ENCODE measurements around the gene RPA3.
"Not testable (repeated sequence)": the region's sequence is repeated elsewhere in the genome, so short reads cannot be mapped to it uniquely, and the experiment has no call there.

The RPA3 gene

DNA sequence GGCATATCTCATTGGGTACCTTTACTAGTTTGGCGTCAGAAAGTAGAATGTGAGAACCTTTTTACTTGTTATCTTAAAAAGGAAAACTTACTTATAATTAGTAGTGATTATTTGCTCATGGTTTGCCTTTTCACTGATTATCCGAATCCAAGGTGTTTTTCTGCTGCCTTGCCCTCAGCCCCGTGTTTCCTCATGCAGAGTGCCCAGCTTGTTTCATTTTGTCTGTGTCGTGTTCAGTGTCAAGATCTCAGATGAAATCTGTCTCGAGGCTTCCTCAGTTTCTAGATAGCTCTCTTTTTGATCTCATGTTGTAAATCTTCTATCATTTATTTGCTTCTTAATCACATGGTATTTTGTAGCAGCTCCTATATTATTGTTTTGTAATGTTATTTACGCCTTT is 30.1 kb downstream of the RPA3 start:
- no peak for DNase-seq

GRCh38 chr7:7687800-7688199 is 30.6 kb downstream of the RPA3 start:
- no peak for DNase-seq

DNA sequence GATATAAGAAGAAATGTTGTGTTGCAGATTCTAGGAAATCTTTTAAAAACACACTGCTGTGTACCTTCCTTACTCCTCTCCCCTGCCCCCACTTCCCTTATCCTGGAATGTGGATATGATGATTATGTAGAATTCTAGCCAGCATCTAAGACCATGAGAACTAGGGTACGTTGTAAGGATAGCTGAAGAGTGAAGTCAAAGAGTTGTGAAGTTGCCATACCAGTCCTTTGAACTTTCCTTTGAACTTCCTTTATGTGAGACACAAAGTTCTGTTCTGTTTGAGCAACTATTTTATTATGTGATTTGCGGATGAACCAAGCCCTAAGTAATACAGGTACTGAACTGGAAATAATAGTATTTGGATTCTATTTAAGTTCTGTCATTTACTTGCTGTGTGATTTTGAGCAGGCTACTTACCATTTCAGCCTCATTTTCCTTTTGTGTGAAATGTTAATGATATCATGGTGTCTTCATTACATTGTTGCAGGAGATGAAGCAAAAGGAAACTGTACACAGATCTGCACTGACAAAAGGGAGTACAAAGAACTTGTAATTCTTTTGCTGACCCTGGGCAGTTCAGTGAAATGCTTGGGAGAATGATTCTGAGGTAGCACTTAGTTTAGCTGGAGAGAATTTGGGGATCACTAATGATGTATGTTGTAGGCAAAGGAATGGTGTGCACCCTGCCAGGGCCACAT is 31.4 kb downstream of the RPA3 start:
- no peak for DNase-seq

DNA sequence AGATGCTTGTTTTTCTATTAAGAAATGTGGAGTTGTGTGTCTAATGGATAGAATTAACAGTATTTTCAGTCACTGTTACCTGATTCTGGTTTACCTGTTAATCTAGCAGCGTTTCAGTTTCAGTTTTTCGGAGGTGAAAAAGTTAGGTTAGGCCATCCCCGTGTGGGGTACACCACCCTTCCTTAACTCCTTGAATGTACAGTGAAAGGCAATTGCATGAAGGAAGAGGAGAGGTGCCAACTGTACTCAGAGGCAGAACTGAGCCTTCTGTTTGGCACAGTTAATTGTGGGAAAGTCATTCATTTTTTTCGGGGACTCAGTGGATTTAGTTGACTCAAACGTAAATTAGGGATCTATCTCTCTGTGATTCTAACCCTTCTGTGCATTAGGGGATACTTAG is 35.5 kb downstream of the RPA3 start:
- no peak for DNase-seq

GRCh38 chr7:7681936-7682329 is 36.5 kb downstream of the RPA3 start:
- DNase-seq, result no peak

- peak in 3 of 6 experiments; percentile 25 to 60 (median 53) for DNase-seq
These were observed 37.0 kb downstream of the RPA3 start for GRCh38 chr7:7681191-7681935.

- not testable (repeated sequence) for DNase-seq
These were observed 38.8 kb downstream of the RPA3 start for GRCh38 chr7:7679640-7680039.

- DNase-seq, result no peak
These were observed 42.7 kb downstream of the RPA3 start for GRCh38 chr7:7675686-7676085.

- no peak for DNase-seq
These were observed 45.2 kb downstream of the RPA3 start for GRCh38 chr7:7673240-7673550.

GRCh38 chr7:7672545-7673239 is 45.7 kb downstream of the RPA3 start:
- peak in 1 of 6 experiments; percentile 6 for DNase-seq

- DNase-seq, result no peak
These were observed 47.0 kb downstream of the RPA3 start for GRCh38 chr7:7671361-7671760.

GRCh38 chr7:7670490-7670889 is 47.9 kb downstream of the RPA3 start:
- no peak for DNase-seq

- DNase-seq, result no peak
These were observed 49.7 kb downstream of the RPA3 start for GRCh38 chr7:7668706-7669105.

DNA sequence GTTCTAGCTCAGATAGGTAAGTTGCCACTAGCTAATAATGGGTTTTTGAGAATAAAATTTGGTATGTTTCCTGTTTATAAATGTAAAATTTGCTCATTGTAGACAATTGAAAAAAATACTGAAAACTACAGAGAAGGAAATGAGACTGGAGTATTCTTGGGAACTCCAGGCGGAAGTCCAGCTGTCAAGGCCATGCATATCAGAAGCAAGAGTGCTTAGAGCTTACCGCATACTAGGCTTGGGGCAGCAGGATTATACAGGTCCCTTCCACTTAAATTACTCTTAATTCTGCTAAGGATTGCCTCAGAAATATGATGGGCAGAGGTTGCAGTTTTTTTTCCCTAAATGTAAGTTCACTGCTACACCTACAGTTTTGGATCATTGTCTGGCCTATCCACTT is 51.2 kb downstream of the RPA3 start:
- DNase-seq, result no peak

- DNase-seq, result no peak
These were observed 53.4 kb downstream of the RPA3 start for GRCh38 chr7:7665031-7665430.

GRCh38 chr7:7664291-7664690 is 54.1 kb downstream of the RPA3 start:
- DNase-seq, result no peak

DNA sequence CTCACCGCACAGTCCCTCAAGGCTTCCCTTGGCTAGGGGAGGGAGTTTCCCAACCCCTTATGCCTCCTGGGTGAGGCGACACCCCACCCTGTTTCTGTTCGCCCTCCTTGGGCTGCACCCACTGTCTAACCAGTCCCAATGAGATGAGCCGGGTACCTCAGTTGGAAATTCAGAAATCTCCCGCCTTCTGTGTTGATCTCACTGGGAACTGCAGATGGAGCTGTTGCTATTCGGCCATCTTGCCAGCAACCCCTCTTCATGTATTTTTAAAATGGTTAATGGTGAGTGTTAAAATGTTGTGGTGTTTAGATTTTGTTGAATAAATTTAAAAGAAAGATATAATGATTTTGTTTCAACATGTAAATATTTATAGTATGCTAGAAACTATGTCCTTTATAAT is 55.9 kb downstream of the RPA3 start:
- no peak for DNase-seq

DNA sequence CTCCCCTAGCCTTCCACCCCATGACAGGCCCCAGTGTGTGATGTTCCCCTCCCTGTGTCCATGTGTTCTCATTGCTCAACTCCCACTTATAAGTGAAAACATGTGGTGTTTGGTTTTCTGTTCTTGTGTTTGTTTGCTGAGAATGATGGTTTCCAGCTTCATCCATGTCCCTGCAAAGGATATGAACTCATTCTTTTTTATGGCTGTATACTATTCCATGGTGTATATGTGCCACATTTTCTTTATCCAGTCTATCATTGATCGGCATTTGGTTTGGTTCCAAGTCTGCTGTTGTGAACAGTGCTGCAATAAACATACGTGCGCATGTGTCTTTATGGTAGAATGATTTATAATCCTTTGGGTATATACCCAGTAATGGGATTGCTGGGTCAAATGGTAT is 61.9 kb downstream of the RPA3 start:
- not testable (repeated sequence) for DNase-seq

- no peak for DNase-seq
These were observed 63.3 kb downstream of the RPA3 start for GRCh38 chr7:7654964-7655715.

GRCh38 chr7:7653593-7654187 is 64.7 kb downstream of the RPA3 start:
- no peak for DNase-seq

DNA sequence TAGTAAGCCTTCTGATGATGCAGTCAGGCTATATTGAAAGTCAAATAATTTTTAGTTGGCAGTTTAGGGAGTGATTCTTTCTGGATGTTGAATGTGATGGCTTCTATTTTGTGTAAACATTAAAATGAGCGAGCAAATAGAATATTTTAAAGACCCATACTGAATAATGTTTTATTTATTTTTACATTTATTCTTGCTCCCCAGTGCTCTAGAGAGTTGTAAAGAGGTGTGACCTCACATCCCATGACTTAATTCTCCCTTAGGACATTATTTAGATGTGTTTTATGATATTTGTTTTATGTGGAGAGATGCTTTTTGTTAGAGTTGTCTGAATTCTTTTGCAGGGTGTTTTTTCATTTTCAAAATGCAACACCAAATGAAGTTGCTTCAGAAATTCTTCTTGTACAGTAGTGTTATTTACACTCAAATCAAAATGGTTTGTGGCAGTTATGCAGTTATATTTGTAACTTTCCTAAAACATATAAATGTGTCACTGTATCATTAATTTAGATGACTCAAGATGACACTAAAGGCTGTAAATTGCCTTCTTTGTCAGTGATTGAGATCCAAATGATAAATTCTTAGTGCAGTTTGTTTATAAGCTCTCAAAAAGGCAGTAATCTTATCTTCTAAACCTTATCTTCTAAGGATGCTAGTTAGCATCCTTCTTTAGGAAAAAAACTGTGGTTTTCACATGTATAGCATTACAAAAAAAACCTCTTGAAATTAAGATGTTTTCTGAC is 65.4 kb downstream of the RPA3 start:
- DNase-seq, result no peak

GRCh38 chr7:7651479-7651878 is 66.9 kb downstream of the RPA3 start:
- no peak for DNase-seq
